ENCODE measurements around the gene PAPSS2.

GRCh38 chr10:87636313-87636915, 23.3 kb upstream of the PAPSS2 start:
- TF ChIP-seq, protein P1, sequence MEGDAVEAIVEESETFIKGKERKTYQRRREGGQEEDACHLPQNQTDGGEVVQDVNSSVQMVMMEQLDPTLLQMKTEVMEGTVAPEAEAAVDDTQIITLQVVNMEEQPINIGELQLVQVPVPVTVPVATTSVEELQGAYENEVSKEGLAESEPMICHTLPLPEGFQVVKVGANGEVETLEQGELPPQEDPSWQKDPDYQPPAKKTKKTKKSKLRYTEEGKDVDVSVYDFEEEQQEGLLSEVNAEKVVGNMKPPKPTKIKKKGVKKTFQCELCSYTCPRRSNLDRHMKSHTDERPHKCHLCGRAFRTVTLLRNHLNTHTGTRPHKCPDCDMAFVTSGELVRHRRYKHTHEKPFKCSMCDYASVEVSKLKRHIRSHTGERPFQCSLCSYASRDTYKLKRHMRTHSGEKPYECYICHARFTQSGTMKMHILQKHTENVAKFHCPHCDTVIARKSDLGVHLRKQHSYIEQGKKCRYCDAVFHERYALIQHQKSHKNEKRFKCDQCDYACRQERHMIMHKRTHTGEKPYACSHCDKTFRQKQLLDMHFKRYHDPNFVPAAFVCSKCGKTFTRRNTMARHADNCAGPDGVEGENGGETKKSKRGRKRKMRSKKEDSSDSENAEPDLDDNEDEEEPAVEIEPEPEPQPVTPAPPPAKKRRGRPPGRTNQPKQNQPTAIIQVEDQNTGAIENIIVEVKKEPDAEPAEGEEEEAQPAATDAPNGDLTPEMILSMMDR (conservative IDR thresholded peaks at IDR 0.05; ENCODE audit: low read length): no peak
- TF ChIP-seq EZH2phosphoT487 (IDR thresholded peaks at IDR 0.05; ENCODE audit: borderline replicate concordance, low read depth, low read length): no peak
